Glomerular visceral epithelial cell (primary cell): ENCODE measurements around the gene RNF11.

ENCODE experiments used
- DNase-seq: peaks from one replicate; pipeline ENCODE4 v3.0.0-alpha.2; 2016; ENCODE audit errors: extremely low spot score

Gene RNF11

DNA sequence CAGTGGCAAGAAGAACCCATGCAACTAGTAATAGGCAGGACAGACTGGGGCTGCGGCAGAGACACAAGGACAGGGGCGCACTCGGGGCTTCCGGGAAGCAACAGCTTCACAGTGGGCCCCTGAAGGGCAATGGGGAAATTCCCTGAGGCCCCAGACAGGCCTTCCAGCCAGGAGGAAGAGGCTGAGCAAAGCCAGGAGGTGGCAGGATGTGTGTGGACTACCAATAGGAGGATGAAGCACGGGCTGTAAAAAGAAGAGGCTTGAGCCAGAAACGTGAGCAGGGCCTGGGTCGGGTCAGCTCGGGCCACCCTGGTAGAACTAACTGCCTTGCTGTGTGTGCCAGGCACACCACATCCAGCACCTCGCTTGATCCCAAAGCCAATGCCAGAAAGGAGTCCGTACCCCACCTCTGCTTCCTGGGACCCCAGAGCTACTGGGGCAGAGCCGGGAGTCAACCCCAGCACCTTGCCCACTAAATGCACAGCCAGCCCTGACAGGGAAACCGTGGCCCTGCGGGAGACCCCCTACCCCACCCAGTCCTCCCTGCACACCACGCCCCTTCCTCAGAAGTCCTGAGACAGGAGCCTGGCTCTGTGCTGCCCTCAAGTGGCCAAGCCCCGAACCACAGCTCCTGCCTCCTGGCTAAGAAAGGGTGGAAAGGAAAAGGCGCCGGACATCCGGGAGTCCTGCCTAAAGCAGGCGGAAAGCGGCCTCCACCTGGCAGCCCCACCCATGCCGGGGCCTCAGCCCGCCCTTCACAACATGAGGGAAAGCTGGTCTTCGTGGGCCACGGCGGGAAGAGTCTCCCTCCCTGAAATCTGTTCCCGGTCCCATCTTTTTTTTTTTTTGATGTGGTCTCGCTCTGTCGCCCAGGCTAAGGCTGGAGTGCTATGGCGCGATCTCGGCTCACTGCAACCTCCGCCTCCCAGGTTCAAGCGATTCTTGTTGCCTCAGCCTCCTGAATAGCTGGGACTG is 60.6 kb downstream of the RNF11 start:
- peak; percentile 88 for DNase-seq

DNA sequence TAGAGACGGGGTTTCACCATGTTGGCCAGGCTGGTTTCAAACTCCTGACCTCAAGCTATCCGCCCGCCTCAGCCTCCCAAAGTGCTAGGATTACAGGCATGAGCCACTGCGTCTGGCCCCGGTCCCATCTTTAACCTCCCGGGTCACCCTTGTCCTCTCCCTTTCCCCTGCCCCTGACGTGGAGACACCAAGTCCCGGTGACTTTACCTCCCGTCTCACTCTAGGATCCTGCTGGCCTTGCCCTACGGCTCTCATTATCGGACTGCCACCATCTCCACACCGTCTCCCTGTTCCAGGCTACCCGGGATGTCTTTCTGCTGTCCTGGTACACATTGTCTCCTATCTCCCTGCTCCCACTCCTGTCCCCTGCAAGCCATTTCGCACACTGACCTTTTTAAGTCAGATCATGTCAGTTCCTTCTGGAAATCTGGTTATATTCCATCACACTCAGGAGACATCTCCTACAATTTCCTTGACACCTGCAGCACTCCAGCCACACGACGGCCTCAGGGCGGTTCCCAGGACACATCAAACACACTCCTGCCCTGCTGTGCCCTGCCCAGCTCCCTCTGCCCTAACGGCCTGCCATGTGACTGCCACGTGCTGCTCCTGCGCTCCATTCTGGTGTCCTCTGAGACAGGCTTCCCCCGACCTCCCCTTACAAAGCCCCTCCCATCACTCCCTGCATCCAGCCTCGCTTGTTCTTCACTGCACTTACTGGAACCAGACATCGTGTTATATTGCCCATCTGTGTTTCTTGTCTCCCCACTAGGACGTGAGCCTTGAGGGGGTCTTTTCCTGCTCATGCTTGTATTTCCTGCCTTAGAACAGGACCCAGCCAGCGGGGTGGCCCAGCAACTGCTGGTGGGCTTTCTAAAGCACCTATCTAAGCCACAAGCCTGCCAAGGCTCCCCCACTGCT is 61.6 kb downstream of the RNF11 start:
- no peak for DNase-seq

DNA sequence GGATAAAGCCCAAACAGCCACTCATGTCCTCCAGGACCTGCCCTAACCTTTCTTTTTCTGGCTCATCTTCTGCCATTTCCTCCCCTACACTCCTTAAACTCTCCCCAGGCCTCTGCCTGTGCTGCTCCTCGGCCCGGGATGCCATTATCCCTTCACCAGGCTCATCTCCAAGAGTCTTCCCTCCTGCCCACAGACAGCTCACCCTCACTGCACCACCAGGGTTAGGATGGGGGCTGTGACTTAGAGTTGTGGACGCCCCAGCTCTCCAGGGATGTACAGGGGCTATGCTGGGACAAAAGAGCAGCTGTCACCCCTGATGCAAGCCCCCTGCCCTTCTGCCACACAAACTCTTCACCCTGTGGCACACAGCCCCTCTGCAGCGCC is 62.2 kb downstream of the RNF11 start:
- DNase-seq = no peak

DNA sequence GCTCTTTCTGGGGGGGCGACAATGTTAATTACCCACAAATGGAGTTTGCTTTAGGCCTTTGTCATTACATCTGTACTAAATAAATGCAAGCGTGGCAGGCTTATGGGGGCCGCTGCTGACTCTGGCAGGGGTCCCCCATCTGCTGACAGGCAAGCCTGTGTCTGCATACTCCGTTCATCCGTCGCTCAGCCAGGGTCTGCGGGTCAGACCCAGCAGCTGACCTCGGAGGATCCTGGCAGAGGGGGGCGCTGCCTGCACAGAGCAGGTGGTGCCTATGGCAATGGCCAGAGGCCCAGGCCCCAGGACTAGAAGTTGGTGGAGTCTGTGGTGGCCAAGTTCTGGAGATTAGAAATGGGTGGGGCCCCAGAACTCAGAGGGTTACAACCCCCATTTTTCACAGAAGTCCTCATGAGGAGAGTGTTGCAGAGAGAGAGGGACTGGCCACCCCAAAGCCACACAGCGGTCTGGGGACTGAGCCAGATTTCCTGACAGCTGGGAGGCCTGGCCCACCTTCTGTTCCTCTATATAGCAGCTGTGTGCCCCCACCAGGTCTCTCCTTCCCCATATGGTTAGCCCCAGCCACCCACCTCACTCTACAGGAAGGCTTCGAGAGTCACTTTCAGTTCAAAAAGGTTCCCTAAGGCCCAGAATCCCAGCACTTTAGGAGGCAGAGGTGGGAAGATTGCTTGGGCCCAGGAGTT is 63.3 kb downstream of the RNF11 start:
- no peak for DNase-seq

DNA sequence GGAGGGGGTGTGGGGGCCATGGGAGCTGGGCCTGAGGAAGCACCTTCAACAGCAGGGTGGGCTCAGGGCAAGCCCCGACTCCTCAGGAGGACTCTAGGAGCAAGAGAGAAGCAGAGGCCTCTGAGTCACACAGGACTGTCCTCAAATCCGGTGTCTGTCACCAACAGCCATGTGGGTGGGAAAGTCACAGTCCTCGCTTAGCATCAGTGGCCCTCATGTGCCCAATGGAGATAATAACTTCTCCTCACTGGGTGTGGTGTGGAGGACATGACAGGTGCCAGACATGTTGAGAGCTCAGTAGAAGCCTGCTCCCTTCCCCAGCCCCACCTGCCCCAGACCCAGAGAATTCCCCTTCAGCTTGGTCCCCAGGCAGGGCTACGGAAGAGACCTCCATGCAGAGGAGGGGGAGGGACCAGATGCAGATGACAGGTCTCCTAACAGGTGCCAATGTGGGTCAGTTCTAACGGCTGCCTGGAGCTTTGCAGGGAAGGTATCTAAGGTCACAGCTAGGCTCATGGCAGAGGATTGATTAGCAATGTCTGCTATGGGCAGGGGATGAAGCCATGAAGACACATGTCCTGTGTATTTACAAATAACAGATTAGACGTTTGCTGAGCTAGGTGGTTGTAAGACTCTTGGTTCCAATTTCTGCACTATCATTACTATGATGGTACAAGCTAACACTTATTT is 64.1 kb downstream of the RNF11 start:
- no peak for DNase-seq

DNA sequence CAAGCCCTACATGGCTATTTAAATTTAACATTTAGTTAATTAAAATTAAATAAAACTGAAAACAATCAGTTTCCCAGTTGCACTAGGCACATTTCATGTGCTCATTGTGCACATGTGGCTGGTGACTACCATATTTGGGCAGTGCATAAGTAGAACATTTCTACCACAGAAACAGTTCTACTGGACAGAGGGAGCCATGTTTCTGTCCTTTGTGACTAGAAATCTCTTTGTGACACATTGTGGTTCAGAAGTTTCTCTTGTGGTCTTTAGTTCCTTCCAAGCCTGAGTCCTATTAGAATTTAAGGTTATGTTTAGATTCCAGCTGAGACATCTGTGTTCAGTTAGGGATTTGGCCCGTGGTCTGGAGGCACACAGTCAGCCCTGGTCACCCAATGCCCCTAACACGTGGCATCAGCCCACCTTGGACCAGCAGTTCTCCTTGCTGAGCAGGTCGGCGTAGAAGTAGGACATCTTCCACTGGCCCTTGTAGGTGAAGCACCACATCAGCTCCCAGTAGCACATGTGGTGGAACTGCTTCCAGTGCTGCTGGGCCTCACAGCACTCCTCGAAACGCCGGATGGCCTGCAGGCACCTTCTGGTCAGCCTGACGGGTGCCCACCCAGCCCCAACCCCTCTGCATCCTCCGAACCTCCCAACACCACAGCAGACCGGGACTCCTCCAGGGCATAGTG is 65.2 kb downstream of the RNF11 start:
- DNase-seq = no peak

DNA sequence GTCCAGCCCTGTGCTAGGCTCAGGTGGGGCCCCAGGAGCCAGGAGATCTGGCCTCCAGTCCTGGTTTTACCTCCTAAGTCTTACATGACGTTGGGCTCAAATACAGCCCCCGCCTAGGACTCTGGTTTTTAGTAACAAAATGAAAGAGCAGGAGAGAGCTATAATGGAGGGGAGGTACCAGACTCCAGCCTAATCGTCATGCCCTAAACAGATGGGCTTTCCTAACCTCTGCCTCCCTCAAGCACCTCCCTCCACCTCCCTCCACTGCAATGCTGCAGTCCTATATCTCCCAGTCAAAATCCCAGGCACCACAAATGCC is 65.7 kb downstream of the RNF11 start:
- DNase-seq = no peak

DNA sequence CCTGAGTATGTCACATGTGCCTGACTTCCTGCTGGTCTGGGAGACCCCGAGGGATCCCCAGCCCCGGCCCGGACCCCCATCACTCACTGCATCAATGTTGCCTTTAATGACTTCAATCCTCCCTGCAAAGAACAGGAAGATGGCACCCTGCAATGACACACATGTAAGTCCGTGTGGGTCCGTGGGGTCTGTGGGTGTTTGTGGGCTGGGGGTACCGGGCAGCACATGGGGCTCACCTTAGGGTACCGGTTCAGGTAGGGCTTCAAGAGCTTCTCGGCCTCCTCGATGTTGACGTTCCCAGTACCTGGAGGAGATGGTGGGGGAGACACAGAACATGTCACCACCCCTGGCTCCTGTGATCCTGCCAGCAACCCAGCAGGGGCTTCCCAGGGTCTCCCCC is 66.2 kb downstream of the RNF11 start:
- DNase-seq = no peak

DNA sequence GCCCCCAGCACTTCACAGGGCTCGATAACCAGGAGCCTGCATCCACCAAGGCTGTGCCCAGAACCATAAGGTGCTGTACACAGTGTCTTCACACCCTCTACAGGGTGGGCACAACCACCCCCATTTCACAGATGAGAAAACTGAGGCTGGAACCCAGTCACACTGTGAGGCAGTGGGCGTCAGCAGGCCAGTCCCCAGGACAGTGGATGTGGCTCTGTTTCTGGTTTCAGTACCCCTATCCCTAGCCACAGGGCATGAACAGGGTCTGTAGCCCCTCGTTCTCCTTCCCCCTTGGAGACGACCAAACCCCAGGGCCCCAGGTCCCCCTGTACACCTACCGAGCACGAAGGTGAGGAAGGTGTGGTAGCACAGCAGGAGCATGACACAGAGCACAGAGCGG is 66.7 kb downstream of the RNF11 start:
- no peak for DNase-seq

DNA sequence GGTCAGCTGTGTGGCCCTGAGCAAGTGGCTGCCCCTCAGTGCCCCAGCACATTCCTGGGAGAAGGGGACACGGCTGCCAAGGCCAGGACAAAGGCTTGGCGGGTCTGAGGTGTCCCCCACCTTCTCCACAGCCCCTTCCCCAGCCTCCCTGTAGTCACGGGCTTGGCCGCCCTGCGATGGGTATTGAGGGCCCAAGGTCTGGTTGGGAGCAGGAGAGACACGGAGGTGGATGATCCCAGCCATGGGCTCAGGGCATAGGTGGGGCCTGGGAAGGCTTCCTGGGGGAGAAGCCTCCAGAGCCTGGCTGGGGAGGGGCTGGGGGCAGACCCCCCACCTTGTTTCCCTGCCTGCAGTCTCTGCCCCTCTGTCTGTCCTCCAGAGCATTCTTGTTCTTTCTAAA is 67.2 kb downstream of the RNF11 start:
- DNase-seq = no peak

DNA sequence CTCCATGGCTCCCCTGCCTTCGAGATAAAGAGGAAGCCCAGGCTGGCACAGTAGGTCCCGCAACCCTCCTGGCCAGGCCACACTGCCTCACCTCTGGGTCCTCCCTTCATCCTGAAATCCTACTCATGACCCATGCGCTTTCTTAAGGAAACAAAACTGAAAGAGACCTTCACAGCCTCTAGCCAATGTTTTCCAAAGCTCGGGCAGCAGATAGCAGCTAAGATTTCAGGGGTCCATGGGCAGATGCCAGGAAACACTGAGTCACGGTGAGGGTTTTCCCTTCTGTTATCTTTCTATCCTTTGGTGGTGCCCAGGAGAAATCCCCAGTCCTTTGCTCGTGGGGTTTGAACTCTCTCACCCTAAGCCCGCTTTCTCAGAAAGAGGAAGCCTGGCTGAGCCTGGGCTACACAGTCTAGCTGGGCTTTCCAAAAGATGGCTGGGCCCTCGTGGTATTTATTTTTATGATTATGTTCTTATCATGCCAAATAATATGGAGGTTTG is 67.7 kb downstream of the RNF11 start:
- no peak for DNase-seq

DNA sequence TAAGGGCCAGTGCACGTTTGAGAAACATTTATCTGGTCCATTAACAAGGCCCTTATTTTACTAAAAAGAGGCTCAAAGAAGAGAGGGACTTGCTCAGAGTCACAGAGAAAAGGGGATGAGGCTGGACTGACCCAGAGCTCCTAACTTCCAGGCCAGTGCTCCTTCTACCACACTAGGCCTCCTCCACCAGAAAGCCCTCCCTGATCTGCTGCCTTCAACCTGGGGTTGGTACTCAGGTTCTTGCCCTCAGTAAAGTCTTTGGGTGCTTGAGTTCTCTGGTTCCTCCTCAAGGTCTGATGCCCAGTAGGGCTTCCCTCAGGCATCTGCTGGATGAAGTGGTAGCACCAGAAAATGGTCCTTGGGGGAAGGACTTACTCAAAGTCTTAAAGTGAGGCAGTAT is 68.3 kb downstream of the RNF11 start:
- DNase-seq = no peak

DNA sequence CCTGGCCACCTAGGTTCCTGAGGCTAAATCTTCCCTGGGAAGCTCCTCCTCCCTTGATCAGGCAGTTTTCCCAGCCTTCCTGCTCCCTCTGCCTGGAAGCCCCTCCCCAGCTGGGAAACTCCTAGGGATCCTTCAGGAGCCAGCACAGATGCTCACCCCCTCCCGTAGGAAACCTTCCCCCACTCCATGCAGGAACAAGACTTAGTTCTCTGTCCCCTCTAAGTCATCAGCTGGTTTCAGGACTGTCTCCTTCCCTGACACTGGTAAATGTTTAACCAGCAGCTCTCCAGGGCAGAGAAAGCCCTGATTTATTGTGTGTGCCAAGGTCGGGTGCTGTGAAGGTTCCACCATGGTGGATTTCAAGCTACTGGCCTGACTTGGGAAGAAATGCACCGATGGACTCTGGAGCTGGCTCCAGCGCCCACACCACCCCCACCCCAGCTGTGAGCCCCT is 69.3 kb downstream of the RNF11 start:
- DNase-seq = peak; percentile 58

DNA sequence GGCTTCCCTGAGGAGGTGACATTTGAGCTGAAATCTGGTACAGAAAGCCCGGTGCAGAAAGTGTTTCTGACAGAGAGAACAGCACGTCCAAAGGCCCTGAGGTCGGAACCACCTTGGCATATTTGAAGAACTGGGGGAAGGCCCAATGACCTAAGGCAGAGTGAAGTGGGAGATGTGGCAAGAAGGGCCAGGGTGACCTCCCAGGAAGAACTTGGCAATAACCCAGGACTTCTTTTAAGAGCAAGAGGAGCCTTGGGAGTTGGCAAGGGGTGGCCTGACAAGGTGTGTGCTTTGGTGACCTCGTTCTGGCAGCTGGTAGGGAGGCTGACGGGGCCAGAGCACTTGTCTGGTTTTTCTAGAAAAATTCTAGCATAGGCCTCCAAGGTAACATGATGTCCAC is 70.9 kb downstream of the RNF11 start:
- DNase-seq = no peak

DNA sequence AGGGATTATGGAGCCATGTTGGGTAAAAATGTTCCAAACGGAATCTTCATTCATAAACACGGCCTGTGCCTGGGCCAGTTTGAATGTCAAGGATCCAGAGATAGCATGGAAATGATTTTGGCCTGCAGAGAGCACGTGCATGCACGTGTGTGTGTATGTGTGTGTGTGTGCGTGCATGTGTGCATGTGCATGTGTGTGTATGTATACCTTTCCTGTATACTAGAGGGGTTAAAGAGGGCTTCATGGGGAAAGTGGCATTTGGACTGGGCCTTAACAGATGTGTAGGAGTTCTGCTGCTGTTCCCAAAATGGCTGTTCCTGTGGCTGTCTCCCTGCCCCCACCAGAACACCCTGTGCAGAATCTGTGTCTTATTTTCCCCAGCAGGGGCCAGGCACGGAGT is 72.6 kb downstream of the RNF11 start:
- DNase-seq = no peak

DNA sequence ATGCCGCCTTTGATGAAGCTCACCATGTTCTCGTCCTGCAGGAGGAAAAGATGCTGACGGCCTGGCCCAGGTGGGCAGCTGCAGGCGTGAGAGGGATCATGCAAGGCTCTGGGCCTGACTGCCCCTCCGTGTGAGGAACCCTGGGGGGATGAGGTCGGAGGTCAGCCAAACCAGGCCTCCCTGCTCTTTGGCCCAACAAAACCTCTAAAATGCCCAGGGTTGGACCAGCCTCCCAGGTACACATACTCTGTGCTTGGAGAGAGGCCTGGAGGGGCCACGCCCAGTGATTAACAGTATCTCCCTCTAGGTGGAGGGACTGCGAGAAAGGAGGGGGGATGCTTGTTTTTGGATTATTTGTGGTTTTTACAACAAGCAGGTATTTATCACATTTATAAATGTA is 73.2 kb downstream of the RNF11 start:
- DNase-seq = no peak

DNA sequence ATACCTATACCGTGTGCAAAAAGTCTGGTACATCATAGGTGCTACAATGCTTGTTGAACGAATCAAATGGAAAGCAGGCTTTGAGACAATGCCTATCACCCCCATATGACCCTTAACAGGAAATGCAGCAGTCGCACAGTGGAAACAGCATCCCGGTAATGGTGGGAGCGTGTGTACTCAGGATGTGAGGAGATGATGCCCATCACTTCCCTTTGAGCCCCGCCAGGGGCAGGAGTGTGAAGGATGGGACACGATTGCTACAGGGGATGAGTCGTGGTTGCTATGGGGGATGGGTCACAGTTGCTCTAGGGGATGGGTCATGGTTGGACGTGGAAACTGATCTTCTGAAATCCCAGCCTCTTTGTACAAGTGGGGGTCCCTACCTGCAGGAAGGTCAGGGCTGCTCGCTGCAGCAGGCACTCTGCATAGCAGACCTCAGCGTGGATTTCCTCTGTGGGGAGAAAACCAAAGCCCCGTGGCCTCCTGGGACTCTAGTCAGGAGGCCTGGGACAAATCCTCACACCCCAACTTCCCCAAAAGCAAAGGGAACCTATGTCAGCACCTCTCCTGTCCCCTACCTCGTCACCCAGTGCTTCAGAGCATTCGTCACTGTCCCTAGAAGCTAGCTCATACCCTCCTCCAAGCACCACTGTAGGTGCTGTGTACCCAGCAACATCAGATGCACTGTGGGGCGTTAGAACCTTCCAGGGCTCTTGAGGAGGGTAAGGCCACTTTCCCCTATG is 75.0 kb downstream of the RNF11 start:
- DNase-seq = no peak

DNA sequence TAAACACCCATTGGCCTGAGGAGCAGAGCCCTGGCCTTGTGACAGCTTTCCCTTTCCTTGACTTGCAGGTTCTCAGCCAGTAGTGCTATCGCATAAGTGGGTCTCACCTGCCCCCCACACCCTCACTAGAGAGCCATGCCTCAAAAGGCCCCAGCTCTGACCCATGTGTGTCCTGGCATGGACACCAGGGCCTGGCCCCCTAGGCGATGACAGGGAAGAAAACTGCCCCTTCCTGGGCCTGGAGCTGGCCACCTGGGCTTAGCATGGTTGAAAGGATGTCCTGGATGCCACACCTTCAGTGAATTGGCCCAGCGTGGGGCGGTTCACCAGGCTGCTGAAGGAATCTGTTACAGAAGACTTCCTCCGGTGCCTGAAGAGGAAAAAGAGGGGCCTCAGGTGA is 75.8 kb downstream of the RNF11 start:
- DNase-seq = no peak

DNA sequence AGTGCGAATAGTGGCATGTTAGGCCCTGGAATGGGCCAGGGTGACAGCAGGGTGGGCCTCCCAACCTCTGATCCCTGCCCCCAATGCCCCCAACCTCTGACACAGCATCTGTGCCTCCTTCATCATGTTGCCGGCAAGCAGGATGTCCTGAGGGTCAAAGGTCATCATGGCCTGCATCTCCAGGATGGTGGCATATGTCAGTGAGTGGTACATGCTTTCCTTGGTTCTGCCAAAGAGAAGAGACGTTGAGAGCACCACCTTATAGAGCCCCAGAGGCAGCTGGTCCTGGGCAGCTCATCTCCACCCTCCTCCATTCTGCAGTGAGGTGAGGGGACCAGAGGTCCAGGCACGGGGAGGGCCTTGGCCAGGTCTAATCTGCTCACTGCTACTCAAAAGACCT is 76.6 kb downstream of the RNF11 start:
- DNase-seq = no peak

DNA sequence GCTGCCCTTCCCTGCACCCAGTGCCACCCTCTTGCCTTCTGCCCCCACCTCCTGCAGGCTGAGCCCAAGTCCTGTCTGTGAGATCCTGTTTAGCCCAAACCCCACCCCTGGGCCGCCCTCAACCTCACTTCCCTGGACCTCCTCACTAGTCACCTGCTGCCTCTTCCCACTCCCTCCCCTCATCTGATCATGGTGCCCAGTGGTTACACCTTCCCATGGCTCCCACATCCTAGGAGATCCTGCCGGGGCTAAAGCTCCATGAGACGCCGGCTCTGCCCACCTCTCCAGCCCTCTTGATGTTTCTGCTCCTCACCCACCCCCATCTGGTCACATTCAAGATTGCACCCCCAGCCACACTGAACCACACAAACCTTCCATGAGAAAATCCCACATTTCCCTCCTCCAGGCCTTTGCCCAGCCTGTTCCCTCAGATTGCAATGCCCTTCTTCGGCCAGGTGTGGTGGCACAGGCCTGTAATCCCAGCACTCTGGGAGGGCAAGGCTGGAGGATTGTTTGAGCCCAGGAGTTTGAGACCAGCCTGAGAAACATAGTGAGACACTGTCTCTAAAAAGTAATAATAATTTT is 77.3 kb downstream of the RNF11 start:
- peak; percentile 51 for DNase-seq
